NCI-H526 (cell line): Measurements from ENCODE around the gene PCDHGB4.
"Not testable (repeated sequence)": the region's sequence is repeated elsewhere in the genome, so short reads cannot be mapped to it uniquely, and the experiment has no call there.

Experiments
- DNase-seq, 2 experiments: peaks; one replicate each; lab custom pipeline; 2025; lab: John Stamatoyannopoulos, UW

The PCDHGB4 gene

GRCh38 chr5:141366016-141366896 lies 21.2 kb upstream of the PCDHGB4 start:
- no peak for DNase-seq

DNA sequence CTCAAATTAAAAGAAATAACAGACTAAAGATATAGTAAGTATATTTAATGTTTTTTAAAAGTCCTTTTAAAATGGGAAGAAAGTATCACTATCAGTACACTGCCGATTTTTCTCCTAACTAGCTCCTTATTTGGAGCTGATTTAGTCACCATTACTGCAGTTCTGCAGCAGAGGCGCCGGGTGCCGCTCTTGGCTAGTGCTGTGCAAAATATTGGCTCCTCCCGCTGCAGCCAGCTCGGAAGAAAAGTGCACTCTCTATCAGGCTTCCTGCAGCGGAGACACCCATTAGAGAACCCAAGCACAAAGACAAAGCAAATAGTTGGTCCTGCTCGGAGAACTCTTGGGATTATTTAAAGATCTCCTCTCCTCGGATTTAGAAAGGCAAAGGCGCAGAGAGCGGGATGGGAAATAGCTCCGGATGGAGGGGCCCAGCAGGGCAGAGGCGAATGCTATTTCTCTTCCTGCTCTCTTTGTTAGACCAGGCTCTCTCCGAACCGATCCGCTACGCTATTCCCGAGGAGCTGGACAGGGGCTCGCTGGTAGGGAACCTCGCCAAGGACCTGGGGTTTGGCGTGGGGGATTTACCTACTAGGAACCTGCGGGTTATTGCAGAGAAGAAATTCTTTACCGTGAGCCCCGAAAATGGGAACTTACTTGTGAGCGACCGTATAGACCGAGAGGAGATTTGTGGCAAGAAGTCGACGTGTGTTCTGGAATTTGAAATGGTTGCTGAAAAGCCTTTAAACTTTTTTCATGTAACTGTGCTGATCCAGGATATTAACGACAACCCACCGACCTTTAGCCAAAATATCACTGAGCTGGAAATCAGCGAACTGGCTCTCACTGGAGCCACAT lies 17.3 kb upstream of the PCDHGB4 start, which contains the start of gene PCDHGB3:
Gene PCDHGB3 (plus strand): TSS at position 249 of the 855 bp plus-strand sequence. CDS start 153 bp downstream, at position 402.
- DNase-seq: no peak

- DNase-seq: no peak
Measured at GRCh38 chr5:141371572-141372475, 15.7 kb upstream of the PCDHGB4 start.

GRCh38 chr5:141373673-141374317 lies 13.7 kb upstream of the PCDHGB4 start, which contains the start of gene PCDHGA6:
PCDHGA6 (plus strand) TSS chr5:141373891; CDS start chr5:141374084, 193 bp downstream.
- no peak for DNase-seq

DNA sequence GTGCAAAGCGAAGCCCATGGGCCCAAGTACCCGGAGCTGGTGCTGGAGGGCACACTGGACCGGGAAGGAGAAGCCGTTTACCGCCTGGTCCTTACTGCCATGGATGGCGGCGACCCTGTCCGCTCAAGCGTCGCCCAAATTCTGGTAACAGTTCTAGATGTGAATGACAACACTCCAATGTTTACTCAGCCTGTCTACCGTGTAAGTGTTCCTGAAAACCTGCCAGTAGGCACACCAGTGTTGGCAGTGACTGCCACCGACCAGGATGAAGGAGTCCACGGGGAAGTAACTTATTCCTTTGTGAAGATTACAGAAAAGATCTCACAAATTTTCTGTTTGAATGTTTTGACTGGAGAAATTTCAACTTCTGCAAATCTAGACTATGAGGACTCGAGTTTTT lies 12.9 kb upstream of the PCDHGB4 start:
- DNase-seq: no peak

- DNase-seq: peak in 1 of 2 experiments; percentile 14
Measured at GRCh38 chr5:141375444-141376155, 11.9 kb upstream of the PCDHGB4 start.

GRCh38 chr5:141382469-141383294 lies 4.8 kb upstream of the PCDHGB4 start, which contains the start of gene PCDHGA7:
PCDHGA7 (plus strand) TSS chr5:141382742; CDS start chr5:141382900, 158 bp downstream.
- no peak for DNase-seq

DNA sequence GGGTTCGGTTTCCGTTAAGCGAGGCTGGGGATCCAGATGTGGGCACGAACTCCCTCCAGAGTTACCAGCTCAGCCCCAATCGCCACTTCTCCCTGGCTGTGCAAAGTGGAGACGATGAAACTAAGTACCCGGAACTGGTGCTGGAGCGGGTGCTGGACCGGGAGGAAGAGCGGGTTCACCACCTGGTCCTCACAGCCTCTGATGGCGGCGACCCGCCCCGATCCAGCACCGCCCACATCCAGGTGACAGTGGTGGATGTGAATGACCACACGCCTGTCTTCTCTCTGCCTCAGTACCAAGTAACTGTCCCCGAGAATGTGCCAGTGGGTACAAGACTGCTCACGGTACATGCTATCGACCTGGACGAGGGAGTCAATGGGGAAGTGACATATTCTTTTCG lies 4.2 kb upstream of the PCDHGB4 start:
- no peak for DNase-seq

DNA sequence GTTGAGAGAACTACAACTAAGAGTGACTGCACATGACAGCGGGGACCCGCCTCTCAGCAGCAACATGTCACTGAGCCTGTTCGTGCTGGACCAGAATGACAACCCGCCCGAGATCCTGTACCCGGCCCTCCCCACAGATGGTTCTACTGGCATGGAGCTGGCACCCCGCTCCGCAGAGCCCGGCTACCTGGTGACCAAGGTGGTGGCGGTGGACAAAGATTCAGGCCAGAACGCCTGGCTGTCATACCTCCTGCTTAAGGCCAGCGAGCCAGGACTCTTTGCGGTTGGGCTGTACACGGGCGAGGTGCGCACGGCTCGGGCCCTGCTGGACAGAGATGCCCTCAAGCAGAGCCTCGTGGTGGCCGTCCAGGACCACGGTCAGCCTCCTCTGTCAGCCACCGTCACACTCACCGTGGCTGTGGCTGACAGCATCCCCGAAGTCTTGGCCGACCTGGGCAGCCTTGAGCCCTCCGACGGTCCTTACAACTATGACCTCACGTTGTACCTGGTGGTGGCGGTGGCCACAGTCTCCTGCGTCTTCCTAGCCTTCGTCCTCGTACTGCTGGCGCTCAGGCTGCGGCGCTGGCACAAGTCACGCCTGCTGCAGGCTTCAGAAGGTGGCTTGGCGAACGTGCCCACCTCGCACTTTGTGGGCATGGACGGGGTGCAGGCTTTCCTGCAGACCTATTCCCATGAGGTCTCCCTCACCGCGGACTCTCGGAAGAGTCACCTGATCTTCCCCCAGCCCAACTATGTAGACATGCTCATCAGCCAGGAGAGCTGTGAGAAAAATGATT lies 2.8 kb upstream of the PCDHGB4 start:
- DNase-seq: no peak

DNA sequence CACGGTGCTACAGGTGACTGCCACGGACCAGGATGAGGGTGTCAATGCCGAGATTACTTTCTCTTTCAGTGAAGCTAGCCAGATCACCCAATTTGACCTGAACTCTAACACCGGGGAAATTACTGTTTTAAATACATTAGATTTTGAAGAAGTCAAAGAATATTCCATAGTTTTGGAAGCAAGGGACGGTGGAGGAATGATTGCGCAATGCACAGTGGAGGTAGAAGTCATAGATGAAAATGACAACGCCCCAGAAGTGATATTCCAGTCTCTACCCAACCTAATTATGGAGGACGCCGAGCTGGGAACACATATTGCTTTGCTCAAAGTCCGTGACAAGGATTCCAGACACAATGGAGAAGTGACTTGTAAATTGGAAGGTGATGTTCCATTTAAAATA lies 1.2 kb downstream of the PCDHGB4 start:
- DNase-seq: no peak

GRCh38 chr5:141389153-141390042 lies 1.9 kb downstream of the PCDHGB4 start:
- DNase-seq: no peak

DNA sequence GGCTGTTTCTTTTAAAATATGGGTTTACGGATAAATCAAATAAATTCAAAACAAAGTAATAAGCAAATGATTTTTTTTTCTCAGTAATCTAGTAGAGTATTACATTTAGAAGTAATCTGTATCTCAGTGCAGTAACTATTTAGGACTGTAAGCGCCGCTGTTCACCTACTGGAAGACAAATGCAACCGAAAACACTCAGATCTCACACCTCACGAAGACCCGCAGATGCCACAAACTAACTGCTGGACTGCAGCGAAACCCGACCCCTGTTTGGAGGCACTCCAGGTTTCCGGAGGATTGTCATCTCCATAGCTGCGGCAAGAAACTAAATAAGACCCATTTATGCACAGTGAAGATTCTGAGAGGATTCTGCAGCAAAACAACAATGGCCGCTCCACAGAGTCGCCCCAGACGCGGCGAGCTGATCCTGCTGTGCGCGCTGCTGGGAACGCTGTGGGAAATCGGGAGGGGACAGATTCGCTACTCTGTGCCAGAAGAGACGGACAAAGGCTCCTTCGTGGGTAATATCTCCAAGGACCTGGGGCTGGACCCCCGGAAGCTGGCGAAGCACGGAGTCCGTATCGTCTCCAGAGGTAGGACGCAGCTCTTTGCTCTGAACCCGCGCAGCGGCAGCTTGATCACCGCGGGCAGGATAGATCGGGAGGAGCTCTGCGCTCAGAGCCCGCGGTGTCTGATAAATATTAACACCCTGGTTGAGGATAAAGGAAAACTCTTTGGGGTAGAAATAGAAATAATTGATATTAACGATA lies 5.1 kb downstream of the PCDHGB4 start, which contains the start of gene PCDHGA8:
Gene PCDHGA8 (plus strand): TSS at position 205 of the 770 bp plus-strand sequence. CDS start 181 bp downstream, at position 386.
- DNase-seq: peak in 1 of 2 experiments; percentile 0

DNA sequence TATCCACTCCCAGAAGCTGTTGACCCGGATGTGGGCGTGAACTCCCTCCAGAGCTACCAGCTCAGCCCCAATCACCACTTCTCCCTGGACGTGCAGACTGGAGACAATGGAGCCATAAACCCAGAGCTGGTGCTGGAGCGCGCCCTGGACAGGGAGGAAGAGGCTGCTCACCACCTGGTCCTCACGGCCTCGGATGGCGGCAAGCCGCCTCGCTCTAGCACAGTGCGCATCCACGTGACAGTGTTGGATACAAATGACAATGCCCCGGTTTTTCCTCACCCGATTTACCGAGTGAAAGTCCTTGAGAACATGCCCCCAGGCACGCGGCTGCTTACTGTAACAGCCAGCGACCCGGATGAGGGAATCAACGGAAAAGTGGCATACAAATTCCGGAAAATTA lies 5.8 kb downstream of the PCDHGB4 start:
- DNase-seq: no peak

GRCh38 chr5:141394401-141395187 lies 7.1 kb downstream of the PCDHGB4 start:
- not testable (repeated sequence) for DNase-seq

GRCh38 chr5:141397756-141398551 lies 10.5 kb downstream of the PCDHGB4 start, which contains the start of gene PCDHGB5:
PCDHGB5 (plus strand) TSS chr5:141397947; CDS start chr5:141398128, 181 bp downstream.
- DNase-seq: not testable (repeated sequence)
